GM19455 (cell line): ENCODE measurements around the gene VDAC1.
"Not testable (repeated sequence)": the region's sequence is repeated elsewhere in the genome, so short reads cannot be mapped to it uniquely, and the experiment has no call there.

ENCODE experiments used
- ATAC-seq: cut with Tn5 transposase; IDR thresholded peaks from one replicate; pipeline ENCODE4 v1.9.1; 2021; ENCODE audit not compliant: unreplicated experiment

VDAC1 gene, protein sequence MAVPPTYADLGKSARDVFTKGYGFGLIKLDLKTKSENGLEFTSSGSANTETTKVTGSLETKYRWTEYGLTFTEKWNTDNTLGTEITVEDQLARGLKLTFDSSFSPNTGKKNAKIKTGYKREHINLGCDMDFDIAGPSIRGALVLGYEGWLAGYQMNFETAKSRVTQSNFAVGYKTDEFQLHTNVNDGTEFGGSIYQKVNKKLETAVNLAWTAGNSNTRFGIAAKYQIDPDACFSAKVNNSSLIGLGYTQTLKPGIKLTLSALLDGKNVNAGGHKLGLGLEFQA

DNA sequence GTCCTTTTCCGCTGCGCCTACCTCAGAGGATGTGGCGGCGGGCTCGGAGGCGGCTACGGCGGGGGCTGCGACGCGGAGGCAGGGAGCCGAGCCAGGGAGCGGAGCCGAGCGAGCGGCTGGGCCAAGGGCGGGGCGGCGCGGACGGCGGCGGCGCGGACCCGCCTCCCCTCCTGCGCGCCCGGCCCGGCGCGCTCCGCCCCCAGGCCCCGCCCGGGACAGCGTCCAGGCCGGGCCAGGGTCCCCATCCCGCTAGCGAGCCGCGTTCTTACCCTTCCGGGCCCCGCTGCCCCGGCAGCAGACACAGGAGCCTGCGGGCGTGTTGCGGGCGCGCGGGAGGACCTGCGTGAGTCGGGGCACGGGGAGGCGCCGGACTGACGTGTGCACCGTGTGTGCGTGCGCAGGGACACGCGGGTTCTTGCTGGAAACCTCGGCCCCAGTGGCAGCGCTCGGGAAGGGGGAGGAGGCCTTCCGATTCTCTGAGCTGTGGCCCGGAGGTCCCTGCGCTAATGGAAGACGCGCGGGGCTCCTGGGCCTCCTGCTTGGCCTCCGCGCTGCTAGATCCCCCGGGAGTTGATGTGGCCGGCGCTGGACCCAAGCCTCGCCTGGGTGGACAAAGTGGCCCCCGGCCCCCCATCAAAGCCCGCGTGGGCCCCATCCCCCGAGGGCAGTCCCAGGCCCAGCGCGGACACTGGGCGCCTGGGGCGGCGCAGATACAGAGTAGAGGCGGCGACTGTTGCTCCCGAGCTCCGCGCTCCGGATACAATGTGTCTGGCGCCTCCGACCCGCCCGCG, at the start of gene VDAC1:
Gene VDAC1 (minus strand): TSS at position 350 of the 791 bp plus-strand sequence. CDS start 11,963 bp downstream, outside the sequence.
- ATAC-seq = peak; percentile 78

DNA sequence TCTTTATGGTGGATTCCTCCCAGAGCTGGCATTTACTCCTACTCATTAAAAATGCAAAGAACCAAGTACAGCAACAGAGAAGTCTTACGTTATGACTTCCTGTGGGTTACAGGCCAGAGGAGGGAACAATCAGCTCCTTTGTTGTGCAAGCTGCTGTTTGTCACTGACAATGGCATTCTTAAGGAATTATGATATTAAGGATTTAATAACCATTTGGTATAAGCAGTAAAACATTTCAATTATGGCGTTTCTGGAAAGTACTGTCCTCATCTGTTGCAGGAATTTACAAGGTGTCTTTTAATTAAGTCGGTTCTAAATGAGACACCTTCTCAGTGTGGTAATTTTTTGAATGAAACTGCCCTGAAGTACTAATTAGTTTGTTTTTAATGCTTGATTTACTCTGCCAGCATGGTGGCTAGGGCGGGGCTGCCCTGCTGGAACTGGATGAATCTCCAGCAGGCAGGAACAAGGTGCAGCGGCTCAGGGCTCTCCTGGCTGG, 49.1 kb upstream of the VDAC1 start:
- no peak for ATAC-seq

DNA sequence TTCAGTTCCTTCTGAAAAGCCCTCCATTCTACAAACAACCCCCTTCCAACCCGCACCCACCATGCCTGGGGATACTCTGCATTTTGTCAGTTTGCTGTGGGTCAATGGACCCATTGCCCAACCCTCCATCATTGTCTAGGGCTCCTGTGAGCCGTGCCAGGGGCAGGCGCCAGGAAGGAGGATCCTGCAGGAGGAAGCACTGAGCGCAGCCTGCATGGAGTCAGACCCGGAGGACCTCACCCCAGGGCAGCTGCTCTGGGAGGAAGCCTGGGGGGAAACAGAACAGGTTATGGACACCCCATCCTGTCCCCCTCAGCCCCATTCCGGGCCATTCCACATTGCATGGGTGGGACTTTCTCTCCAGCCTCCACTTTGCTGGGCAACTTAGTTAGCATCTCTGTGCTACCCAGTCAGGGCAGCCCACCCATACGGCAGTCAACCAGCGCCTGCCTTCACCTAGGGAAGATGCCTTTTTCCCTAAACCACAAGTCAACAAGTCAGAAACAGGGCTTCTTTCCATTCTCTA, 48.6 kb upstream of the VDAC1 start:
- ATAC-seq = no peak

DNA sequence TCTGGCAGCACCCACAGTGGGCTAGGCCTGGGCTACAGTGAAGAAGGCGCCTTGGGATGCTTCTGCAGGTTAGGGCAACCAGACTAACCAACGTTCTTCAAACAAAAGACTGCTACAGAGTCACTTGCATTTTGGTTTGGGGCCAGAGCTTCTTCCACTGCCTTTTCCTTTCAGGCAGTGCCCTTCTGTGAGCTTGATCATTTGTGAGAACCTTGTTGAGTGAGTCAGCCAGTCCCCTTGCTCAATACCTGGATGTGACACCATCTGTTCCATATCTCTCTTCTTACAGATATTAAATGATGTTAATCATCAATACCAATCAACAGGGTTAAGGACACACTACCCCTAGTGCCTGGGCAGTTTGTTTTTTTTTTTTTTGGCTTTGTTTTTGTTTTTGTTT, 46.5 kb upstream of the VDAC1 start:
- ATAC-seq = no peak

DNA sequence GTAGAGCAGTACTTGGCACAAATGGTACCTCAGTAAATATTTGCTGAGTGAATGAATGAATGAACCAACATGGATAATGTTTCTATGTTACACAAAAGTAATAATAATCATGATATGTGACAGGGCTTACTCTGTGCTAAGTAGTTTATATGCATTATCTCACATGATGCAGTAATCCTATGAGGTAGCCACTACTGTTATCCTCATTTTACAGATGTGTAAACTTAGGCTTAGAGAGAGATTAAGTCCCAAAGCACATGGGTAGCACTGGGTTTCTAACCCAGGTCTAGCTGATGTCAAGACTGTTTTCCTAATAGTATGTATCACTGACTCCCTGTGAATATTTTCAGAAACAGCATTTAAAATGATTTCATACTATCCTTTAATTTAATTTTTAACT, 44.1 kb upstream of the VDAC1 start:
- ATAC-seq = no peak

DNA sequence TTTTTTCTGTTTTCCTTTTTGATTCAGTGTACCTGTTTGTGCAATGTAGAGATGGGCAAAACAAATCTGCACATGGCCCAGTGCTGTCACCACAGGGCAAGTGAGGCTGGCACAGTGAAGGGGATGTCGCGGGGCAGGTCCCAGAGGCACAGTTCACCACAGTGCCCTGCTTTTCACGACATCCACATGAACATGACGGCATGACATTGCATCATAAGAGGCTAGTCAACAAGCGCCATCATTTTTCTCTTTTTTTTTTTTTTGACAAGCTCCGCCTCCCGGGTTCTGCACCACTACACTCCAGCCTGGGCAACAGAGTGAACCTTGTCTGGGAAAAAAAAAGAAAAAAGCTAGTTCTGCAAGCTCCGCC, 42.9 kb upstream of the VDAC1 start:
- no peak for ATAC-seq

DNA sequence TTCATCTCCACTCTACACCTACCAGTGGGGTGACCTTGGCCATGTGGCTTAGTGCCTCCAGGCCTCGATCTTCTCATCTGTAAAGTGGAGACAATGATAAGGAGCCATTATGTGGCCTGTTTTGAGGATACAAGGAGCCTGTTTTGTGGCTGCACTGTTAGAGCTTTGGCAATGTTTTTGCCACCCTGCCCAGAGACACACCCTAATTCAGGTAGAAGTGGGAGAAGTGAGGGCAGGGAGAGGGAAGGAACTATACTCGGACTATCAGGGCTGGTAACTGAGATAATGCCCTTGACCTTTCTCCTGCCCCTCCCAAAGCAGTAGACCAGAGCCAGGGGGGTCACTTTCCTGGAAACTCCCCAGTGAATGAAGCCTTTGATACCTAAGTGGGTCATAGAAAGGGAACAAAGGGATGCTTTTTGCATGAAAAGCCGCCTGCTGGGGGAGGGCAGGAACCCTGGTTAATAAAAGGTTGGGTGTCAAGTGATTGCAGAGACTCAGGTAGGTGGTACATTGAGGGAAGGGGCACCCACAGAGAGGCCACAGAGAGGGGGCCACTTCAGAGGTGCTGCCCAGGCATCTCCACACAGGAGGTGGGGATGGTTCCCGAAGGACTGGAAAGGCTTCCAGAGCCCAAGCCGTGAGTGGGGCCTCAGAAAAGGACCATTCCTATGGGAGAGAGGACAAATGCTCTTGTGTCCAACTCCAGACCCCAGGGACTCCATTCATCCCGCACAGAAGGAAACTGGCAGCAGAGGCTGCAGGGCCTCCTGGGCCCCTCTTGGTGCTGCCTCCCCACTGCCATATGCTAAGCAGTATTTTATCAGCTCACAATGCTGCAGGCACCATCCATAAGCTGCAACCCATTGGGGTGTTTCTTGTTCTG, 42.3 kb upstream of the VDAC1 start:
- ATAC-seq = no peak

DNA sequence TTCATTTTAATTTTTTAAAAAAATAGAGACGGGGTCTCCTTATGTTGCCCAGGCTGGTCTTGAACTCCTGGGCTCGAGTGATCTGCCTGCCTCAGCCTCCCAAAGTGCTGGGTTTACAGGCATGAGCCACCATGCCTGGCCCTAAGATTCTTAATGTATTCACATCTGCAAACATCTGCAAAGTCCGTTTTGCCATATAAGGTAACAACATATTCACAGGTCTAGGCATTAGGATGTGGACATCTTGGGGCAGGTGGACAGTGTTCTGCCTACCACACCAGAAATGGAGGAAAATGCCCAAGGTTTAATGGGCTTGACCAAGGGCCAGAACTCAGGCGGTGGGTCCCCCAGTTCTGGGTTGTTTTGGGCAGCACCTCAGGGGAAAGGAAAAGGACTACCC, 41.6 kb upstream of the VDAC1 start:
- no peak for ATAC-seq

DNA sequence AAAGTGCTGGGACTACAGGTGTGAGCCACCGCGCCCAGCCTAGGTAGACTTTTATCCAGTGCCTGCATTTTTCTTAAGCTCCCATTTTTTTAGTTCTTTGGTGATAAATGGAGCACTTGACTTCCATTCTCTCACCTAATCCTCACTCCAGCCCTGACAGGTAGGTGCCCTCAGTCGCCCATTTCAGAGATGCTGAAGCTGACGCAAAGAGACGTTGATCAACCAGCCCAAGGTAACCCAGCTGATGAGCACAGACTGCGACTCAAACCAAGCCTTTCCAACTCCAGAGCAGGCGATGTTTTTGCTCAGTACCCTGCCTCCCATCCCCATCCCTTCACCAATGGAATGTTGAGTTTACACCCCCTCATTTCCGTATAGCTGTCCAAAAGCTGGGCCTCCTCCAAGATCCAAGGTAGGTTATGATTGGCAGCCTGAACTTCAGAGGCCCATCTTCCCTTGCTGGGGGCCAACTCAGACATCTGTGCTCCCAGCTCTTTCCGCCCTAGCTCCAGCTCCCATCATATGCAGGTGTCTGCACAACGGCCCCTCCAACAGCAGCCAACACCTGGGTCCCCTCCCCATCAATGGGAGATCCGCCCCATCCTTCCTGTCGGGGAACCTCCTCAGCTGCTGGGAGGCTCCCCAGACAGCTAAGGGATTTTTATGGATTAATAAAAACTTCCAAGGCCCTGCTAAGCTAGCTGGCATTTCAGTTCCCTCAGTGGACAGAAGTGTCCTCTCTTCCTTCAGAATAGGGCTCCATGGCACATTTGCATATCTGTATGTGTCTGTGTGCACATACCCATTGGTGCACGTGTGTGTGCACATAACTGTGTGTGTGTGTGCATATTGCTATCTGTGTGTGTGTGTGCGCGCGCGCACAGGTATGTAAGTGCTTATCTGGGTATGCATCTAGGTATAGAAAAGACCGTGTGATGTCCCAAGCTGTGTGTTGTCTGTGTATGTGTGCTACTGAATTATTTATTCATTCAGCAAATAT, 39.3 kb upstream of the VDAC1 start:
- no peak for ATAC-seq

DNA sequence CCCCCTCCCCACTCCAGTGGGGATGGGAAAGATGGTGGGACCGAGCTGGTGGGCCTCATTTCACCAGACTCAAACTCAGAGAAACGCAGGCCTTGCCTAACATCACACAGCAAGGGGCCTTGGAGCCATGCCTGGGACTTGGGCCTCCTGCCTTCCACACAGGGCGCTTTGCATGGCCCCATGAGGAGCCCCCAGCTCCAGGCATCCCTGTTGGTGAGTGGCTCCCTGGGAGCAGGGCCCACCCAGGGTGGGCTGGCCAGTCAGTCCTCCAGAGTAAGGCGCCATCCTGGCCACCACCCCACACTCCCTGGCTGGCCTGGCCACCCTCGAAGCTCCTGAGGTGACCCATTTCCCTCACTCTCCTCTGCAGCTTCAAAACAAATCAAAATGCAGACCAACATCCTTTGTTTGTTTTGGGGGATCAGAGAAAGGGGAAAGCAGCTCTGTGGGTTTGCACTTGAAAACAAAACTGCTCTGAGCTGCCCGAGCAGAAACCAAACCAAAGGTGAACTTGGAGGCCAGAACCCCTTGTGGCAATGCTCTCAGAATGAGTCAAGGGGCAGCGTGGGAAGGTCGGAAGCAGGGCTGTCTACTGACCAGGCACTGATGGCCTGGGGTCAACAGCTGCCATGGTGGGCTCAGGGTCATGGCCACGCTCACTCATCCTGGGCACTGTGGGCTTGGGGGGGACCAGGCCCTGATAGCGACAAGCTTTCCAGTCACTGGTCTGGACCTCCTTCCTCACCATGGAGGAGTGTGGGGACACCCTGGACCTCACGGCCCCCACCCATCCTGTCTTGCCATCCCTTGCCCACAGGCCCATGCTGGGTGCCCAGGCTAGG, 37.0 kb upstream of the VDAC1 start:
- no peak for ATAC-seq

DNA sequence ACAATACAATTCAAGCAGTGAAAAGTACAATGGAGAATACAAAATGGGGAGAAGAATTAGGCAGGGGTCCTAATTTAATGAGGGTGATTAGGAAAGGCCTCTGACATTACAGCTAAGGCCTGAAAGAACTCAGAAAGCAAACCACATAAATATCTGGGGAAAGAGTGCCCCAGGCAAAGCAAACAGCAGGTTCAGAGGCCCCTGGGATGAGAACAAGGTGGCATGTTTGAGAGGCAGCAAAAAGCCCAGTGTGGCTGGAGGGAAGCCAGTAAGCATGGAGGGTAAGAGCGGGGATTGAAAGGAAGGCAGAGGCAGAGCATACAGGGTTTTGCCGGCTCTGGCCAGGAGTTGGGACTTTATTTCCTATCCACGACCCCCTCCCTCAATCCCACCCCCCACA, 33.4 kb upstream of the VDAC1 start:
- ATAC-seq = no peak

DNA sequence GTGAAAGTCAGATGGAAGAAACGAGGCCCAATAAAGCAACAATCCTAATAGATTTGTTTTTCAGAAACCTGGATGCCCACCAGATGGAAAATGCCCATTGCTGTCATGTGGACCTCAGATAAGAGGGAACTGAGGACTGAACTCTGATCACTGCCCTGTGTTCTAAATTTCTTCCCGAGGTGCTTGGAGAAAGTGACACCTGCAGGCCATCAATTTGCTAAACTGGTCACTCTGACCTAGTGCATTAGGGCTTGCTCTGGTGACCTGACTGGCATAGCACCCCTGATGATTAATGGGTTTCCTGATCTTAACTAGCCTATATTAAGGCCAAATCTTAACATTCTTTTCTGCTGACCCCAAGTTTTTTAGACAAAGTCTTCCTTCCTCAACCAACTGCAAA, 32.4 kb upstream of the VDAC1 start:
- ATAC-seq = no peak

DNA sequence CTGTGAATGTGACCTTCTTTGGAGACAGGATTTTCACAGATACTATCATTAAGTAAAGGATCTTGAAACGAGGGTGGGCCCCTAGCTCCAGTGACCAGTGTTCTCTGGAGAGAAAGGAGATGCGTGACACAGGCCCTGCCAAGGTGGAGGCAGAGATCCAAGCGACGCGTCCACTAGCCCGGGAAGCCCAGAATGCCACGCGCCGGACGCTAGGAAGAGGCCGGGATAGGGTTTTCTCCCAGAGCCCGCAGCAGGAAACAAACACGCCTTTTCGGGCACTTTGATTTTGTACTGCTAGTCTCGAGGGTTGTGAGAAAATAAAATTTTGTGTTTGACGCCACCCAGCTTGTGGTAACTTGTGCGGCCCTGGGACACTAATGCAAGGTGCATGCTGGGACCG, 29.6 kb upstream of the VDAC1 start:
- no peak for ATAC-seq

DNA sequence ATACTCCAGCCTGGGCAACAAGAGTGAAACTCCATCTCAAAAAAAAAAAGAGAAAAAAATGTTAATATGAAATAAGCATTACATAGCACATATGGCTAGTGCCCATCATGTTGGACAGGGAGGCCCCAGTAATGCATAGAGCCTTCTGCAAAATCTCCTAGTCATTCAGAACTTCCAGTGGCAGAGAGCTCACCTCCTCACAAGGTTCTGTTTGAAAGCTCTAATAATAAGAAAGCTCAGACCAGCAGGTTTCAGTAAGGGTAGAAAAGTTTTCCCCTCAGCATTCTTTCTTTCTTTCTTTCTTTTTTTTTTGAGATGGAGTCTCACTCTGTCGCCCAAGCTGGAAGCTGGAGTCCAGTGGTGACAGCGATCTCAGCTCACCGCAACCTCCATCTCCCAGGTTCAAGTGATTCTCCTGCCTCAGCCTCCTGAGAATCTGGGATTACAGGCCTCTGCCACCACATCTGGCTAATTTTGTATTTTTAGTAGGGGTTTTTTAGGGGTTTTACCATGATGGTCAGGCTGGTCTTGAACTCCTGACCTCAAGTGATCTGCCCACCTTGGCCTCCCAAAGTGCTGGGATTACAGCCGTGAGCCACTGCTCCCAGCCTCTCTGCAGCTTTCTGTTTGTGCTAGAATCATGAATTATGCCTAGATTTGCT, 25.7 kb upstream of the VDAC1 start:
- ATAC-seq = not testable (repeated sequence)

DNA sequence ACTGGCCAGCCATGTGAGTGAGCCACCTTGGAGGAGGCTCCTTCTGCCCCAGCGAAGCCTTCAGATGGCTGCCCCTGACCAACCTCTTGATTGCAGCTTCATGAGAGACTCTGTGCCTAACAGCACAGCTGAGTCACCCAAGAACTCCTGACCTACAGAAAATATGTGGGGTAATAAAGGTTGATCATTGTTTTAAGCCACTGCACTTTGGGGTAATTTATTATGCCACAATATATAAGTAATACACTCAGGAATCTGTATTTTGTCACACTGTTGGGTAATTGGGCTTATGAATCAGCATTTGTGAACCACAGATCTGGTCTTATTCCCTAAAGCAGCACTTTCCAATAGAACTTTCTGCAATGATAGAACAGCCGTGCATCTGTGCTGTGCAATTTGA, 24.4 kb upstream of the VDAC1 start:
- ATAC-seq = no peak

DNA sequence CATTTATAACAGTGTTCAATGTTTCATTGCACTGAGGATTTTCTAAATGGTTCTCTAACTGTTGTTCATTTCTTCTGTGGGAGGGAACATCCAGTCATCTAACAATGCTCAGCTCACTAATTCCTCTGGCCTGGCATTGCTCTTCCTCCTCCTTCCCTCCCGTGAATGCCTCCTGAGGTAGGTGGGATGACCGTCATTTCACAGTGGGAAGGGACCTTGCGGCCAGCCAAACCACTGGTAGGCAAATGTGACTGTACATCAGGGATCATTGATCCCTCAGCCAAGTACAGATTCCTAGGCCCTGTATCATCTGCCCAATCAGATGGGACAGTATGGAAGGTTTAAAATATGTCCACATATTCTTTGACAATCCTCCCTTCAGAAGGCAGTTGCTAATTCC, 23.7 kb upstream of the VDAC1 start:
- ATAC-seq = no peak

DNA sequence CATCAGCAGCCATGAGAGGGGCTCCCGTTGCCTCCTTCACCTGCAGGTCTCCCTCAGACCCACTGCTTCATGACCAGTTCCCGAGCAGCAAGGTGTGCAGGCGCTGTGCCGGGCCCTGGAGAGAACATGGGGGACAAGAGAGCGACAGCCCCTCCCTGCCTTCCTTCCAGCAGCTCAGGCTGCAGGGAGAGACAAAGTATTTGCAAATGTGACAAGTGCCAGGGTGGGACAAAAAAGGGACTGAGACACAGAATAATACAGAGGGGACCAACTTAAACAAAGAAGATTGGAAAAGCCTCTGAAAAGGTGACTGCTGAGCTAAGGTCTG, 22.5 kb upstream of the VDAC1 start:
- ATAC-seq = no peak

DNA sequence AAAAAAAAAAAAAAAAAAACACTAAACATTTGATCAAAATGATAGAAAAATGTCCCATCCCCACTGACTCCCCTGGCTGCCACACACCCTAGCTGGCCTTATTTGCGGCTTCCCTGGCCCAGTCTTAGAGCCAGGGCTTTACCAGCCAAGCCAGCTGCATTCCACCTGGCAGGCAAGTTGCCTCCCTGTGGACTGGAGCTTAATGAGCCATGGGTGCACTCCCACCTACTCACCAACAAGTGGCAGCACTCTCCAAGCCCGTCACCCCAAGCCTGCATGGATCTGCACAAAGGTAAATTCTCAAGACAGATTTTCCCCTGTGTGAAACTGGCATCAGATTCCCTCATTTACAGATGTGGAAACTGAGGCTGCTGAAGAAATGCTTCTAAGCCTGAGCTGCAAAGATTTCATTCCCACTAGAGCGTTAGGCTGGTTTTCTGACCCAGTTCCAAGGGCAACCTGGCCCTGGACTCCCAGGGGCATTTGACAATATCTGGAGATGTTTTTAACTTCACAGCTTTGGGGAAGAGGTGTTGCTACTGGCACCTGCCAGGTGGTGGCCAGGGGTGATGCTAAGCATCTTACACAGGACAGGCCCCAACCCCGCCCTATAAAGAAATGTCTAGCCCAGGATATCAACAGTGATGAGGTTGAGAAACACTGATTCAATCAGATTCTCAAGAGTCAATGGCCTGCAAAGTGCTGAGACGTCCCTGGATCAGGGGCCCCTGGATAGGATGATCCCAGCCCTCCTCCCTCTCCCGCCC, 21.9 kb upstream of the VDAC1 start:
- ATAC-seq = no peak
